ENCODE results near the gene RAB41.
"Not testable (repeated sequence)": the region's sequence is repeated elsewhere in the genome, so short reads cannot be mapped to it uniquely, and the experiment has no call there.

RAB41 gene

GRCh38 chrX:70281951-70282350, at the start of gene RAB41:
TSS of gene RAB41 (plus strand) at chrX:70282172. CDS start at chrX:70282218, 46 bp downstream.
- DNase-seq (ENCODE audit: low read depth in 2 of 2): no peak

- no peak for DNase-seq (ENCODE audit: low read depth in 2 of 2)
Observed at GRCh38 chrX:70234355-70234754, 47.6 kb upstream of the RAB41 start, which contains the start of gene AWAT1. TSS of gene AWAT1 (plus strand) at chrX:70234655. CDS start at chrX:70234696, 41 bp downstream.

GRCh38 chrX:70240751-70241150, 41.2 kb upstream of the RAB41 start:
- no peak for DNase-seq (ENCODE audit: low read depth in 2 of 2)

GRCh38 chrX:70241501-70241900, 40.5 kb upstream of the RAB41 start:
- no peak for DNase-seq (ENCODE audit: low read depth in 2 of 2)

GRCh38 chrX:70243601-70244000, 38.4 kb upstream of the RAB41 start:
- DNase-seq (ENCODE audit: low read depth in 2 of 2): not testable (repeated sequence)

GRCh38 chrX:70244881-70245280, 37.1 kb upstream of the RAB41 start:
- no peak for DNase-seq (ENCODE audit: low read depth in 2 of 2)

GRCh38 chrX:70247252-70247651, 34.7 kb upstream of the RAB41 start:
- DNase-seq (ENCODE audit: low read depth in 2 of 2): no peak

- no peak for DNase-seq (ENCODE audit: low read depth in 2 of 2)
Observed at GRCh38 chrX:70252491-70252890, 29.5 kb upstream of the RAB41 start.

GRCh38 chrX:70253377-70254062, 28.5 kb upstream of the RAB41 start:
- DNase-seq (ENCODE audit: low read depth in 2 of 2): no peak

- no peak for DNase-seq (ENCODE audit: low read depth in 2 of 2)
Observed at GRCh38 chrX:70254063-70254400, 27.9 kb upstream of the RAB41 start.

GRCh38 chrX:70254909-70255308, 27.1 kb upstream of the RAB41 start:
- no peak for DNase-seq (ENCODE audit: low read depth in 2 of 2)

GRCh38 chrX:70255452-70255851, 26.5 kb upstream of the RAB41 start:
- no peak for DNase-seq (ENCODE audit: low read depth in 2 of 2)

- DNase-seq (ENCODE audit: low read depth in 2 of 2): no peak
Observed at GRCh38 chrX:70257423-70258288, 24.3 kb upstream of the RAB41 start.

- DNase-seq (ENCODE audit: low read depth in 2 of 2): no peak
Observed at GRCh38 chrX:70260104-70260503, 21.9 kb upstream of the RAB41 start, which contains the start of gene P2RY4. TSS of gene P2RY4 (minus strand) at chrX:70260204. CDS start at chrX:70259624, 580 bp downstream.

GRCh38 chrX:70262952-70263567, 18.9 kb upstream of the RAB41 start:
- DNase-seq (ENCODE audit: low read depth in 2 of 2): no peak

- no peak for DNase-seq (ENCODE audit: low read depth in 2 of 2)
Observed at GRCh38 chrX:70264784-70265183, 17.2 kb upstream of the RAB41 start.

- no peak for DNase-seq (ENCODE audit: low read depth in 2 of 2)
Observed at GRCh38 chrX:70268034-70268433, 13.9 kb upstream of the RAB41 start, which contains the start of gene ARR3. TSS of gene ARR3 (plus strand) at chrX:70268334. CDS start at chrX:70269386, 1,052 bp downstream.

- not testable (repeated sequence) for DNase-seq (ENCODE audit: low read depth in 2 of 2)
Observed at GRCh38 chrX:70274029-70274428, 7.9 kb upstream of the RAB41 start.

- no peak for DNase-seq (ENCODE audit: low read depth in 2 of 2)
Observed at GRCh38 chrX:70279081-70279480, 2.9 kb upstream of the RAB41 start.

GRCh38 chrX:70280573-70280972, 1.4 kb upstream of the RAB41 start:
- DNase-seq (ENCODE audit: low read depth in 2 of 2): no peak

- DNase-seq (ENCODE audit: low read depth in 2 of 2): no peak
Observed at GRCh38 chrX:70289168-70289792, 7.3 kb downstream of the RAB41 start.
